Tibial artery (tissue), 4 donors: ENCODE measurements around the gene MUC3A.
"Not testable (repeated sequence)": the region's sequence is repeated elsewhere in the genome, so short reads cannot be mapped to it uniquely, and the experiment has no call there.

Experiments used
- DNase-seq, 2 donors: peaks; one replicate each; pipeline ENCODE4 v3.0.0-alpha.2; 2019
- H3K27ac ChIP-seq, 2 donors: fragments of 200-600 bp; sonication (generic) in 1 of 2; 1 replicate in 1 of 2; 2 replicates in 1 of 2; pipeline ENCODE4 v1.5.1; 2018 to 2019; ENCODE audit warnings: mild to moderate bottlenecking in 1 of 2
- H3K27me3 ChIP-seq, 2 donors: fragments of 200-600 bp; sonication (generic) in 1 of 2; one replicate each; pipeline versions ENCODE4 v1.5.1 to v1.6.0; 2016 to 2019
- H3K36me3 ChIP-seq, 3 donors: fragments of 200-600 bp; sonication (generic) in 2 of 3; one replicate each; pipeline ENCODE4 v1.5.1; 2016 to 2019; ENCODE audit warnings: mild to moderate bottlenecking in 2 of 3
- H3K4me1 ChIP-seq, 4 donors: fragments of 200-600 bp; sonication (generic) in 2 of 4; 1 replicate in 3 of 4; 2 replicates in 1 of 4; pipeline ENCODE4 v1.5.1; 2016 to 2019
- H3K4me3 ChIP-seq, 2 donors: fragments of 200-600 bp; sonication (generic) in 1 of 2; 1 replicate in 1 of 2; 2 replicates in 1 of 2; pipeline ENCODE4 v1.5.1; 2018 to 2019; ENCODE audit warnings: mild to moderate bottlenecking in 2 of 2
- H3K9me3 ChIP-seq, 3 donors: fragments of 200-600 bp; sonication (generic) in 1 of 3; one replicate each; pipeline ENCODE4 v1.5.1; 2016 to 2019
- intact Hi-C: fragments of 100-400 bp; cut with DNase I; formaldehyde crosslinking; loops from one replicate; pipeline ENCODE4 v1.15.0; 2023; ENCODE audit warnings: low total_unique reads
- TF ChIP-seq, protein P1 (sequence below), 2 experiments: fragments of 200-600 bp in 1 of 2; fragments of 450-650 bp in 1 of 2; IDR thresholded peaks; one replicate each; pipeline ENCODE4 v1.5.1; 2017 to 2019; ENCODE audit warnings: antibody characterized with exemption in 2 of 2, mild to moderate bottlenecking in 1 of 2, moderate library complexity in 1 of 2

MUC3A gene

GRCh38 chr7:100929808-100930174, 19.5 kb upstream of the MUC3A start:
- Histone ChIP-seq H3K27me3 (no peaks in the 10 kb centered on the region), H3K27ac (no peak overlapping the region), H3K4me1 (peaks cover 0 to 4% (median 0%) of the 10 kb centered on the region in 4 donors), H3K4me3 (no peak overlapping the region), H3K36me3 (no peaks in the 10 kb centered on the region), H3K9me3 (no peaks in the 10 kb centered on the region)
- DNase-seq = no peak
- intact Hi-C loops = no loop called here
- TF ChIP-seq, protein P1, sequence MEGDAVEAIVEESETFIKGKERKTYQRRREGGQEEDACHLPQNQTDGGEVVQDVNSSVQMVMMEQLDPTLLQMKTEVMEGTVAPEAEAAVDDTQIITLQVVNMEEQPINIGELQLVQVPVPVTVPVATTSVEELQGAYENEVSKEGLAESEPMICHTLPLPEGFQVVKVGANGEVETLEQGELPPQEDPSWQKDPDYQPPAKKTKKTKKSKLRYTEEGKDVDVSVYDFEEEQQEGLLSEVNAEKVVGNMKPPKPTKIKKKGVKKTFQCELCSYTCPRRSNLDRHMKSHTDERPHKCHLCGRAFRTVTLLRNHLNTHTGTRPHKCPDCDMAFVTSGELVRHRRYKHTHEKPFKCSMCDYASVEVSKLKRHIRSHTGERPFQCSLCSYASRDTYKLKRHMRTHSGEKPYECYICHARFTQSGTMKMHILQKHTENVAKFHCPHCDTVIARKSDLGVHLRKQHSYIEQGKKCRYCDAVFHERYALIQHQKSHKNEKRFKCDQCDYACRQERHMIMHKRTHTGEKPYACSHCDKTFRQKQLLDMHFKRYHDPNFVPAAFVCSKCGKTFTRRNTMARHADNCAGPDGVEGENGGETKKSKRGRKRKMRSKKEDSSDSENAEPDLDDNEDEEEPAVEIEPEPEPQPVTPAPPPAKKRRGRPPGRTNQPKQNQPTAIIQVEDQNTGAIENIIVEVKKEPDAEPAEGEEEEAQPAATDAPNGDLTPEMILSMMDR (IDR thresholded peaks at IDR 0.05) = no peak

DNA sequence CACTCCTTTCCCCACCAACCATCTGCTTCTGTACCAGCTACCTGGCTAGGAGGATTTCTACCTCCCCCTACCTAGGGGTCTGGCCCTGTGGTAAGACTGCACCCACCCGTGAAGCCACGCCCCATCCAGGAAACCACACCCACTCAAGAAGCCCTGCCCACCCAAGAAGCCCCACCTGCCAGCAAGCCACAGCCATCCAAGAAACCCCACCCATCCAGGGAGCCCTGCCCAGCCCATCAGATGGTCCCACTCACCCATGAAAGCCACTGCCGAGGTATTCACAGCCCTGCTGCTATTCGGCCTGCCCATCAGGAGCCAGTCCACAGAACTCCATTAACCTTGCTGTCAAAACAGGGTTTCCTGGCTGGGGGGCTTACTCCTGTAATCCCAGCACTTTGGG, 15.6 kb upstream of the MUC3A start:
- H3K27me3 ChIP-seq = no peaks in the 10 kb centered on the region
- no peaks in the 10 kb centered on the region for H3K36me3 ChIP-seq
- DNase-seq = no peak
- H3K4me1 ChIP-seq = peaks cover 0 to 4% (median 0%) of the 10 kb centered on the region in 4 donors
- no peak overlapping the region for H3K27ac ChIP-seq
- no peaks in the 10 kb centered on the region for H3K9me3 ChIP-seq
- intact Hi-C loops = no loop called here
- no peak overlapping the region for H3K4me3 ChIP-seq
- TF ChIP-seq, protein P1 (IDR thresholded peaks at IDR 0.05) = no peak

DNA sequence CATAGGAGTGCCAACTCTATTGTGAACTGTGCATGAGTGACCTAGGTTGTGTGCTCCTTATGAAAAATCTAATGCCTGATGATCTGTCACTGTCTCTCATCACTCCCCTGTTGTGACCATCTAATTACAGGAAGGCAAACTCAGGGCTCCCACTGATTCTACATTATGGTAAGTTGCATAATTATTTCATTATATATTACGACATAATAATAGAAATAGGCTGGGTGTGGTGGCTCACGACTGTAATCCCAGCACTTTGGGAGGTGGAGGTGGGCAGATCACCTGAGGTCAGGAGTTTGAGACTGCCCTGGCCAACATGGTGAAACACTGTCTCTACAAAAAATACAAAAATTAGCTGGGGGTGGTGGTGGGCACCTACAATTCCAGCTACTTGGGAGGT, 14.0 kb upstream of the MUC3A start:
- H3K27me3 ChIP-seq, H3K4me1 ChIP-seq, H3K4me3 ChIP-seq, DNase-seq, H3K36me3 ChIP-seq, H3K9me3 ChIP-seq, intact Hi-C loops, H3K27ac ChIP-seq: not testable (repeated sequence)

DNA sequence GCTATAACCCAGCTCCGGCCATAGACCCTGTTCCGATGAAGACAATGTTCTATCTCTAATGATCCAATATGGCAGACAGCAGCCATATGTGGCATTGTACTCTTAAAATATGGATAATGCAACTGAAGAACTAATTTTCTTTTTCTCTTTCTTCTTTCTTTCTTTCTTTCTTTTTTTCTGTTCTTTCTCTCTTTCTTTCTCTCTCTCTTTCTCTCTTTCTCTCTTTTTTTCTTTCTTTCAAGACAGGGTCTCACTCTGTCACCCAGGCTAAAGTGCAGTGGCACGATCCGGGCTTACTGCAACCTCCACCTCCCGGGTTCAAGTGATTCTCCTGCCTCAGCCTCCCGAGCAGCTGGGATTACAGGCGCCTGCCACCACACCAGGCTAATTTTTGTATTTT, 13.2 kb upstream of the MUC3A start:
- DNase-seq, H3K4me1 ChIP-seq, H3K36me3 ChIP-seq, H3K4me3 ChIP-seq, intact Hi-C loops, H3K9me3 ChIP-seq, H3K27ac ChIP-seq, H3K27me3 ChIP-seq: not testable (repeated sequence)

- Histone ChIP-seq H3K36me3 (no peaks in the 10 kb centered on the region), H3K4me1 (peaks cover 0 to 5% (median 2%) of the 10 kb centered on the region in 4 donors), H3K27me3 (peaks cover 0 to 15% of the 10 kb centered on the region in 2 donors), H3K4me3 (no peak overlapping the region), H3K9me3 (peaks cover 0 to 6% (median 2%) of the 10 kb centered on the region in 3 donors), H3K27ac (no peak overlapping the region)
- TF ChIP-seq, protein P1 (IDR thresholded peaks at IDR 0.05) = no peak
- DNase-seq = no peak
- intact Hi-C loops = no loop called here
Observed at GRCh38 chr7:100942045-100942774, 7.1 kb upstream of the MUC3A start.

- peaks cover 0 to 5% (median 2%) of the 10 kb centered on the region in 4 donors for H3K4me1 ChIP-seq
- intact Hi-C loops = no loop called here
- H3K27ac ChIP-seq = no peak overlapping the region
- DNase-seq = no peak
- H3K36me3 ChIP-seq = no peaks in the 10 kb centered on the region
- peaks cover 0 to 6% (median 2%) of the 10 kb centered on the region in 3 donors for H3K9me3 ChIP-seq
- H3K4me3 ChIP-seq = no peak overlapping the region
- peaks cover 0 to 24% of the 10 kb centered on the region in 2 donors for H3K27me3 ChIP-seq
- TF ChIP-seq, protein P1 (IDR thresholded peaks at IDR 0.05) = no peak
Observed at GRCh38 chr7:100943693-100944092, 5.6 kb upstream of the MUC3A start.
